ENCODE data around the gene CPNE4. TPM values are rescaled to one million over a fixed set of nuclear protein-coding genes. Genes with fewer than 3 reads are reported as not detected.

The CPNE4 gene
- total and polyA plus RNA-seq, 10 donors, result 0.03 to 3.1 (median 0.91) TPM; not detected in 2

DNA sequence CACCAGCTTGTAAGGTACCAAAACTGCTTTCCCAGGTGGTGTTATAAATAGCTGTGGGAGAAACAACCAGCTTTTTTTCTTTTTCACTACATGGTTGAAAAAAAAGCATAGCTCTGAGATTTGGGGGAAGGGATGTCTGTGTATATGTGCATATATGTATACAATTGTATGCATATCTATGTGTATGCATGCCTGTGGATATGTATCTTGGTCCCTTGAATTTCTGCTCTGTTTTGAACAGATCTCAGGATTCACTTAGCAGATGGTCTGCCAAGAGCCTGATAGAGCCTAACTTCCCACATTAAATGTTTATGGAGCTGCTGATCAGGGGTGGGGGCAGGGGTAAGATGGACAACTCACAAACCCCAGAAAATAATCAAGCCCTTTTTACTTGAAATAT is 39.0 kb upstream of the CPNE4 start:
- DNase-seq, result no peak
- intact Hi-C loops (cut with DNase I; ENCODE audit: low total_unique reads), result no loop called here

DNA sequence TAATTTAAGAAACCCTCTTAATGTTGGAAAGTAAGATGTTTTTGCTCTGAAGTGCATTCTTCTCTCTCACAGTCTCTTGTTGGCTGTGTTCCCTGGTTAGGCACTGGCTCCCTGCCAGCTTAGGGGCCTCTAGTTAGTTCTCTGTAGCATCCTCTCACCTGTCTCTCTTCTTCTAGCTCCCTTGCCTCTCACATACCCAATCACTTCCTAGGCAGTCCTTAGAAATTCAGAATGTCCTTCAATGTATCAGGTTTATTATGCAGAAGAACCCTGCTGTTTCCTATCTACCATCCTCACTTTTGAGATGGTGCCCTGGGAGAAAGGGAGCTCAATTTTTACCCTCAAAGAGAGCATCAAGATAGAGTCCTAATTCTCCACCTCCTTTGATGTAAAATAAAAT is 36.2 kb upstream of the CPNE4 start:
- no peaks in the 10 kb centered on the region for H3K9me3 ChIP-seq
- intact Hi-C loops (cut with DNase I; ENCODE audit: low total_unique reads), result no loop called here
- H3K4me3 ChIP-seq, result no peak overlapping the region
- H3K4me1 ChIP-seq, result no peaks in the 10 kb centered on the region
- no peak for DNase-seq
- H3K36me3 ChIP-seq, result no peaks in the 10 kb centered on the region
- TF ChIP-seq POLR2AphosphoS5 (IDR thresholded peaks at IDR 0.05) (no peak), POLR2A (IDR thresholded peaks at IDR 0.05) (no peak)
- TF ChIP-seq, protein P1, sequence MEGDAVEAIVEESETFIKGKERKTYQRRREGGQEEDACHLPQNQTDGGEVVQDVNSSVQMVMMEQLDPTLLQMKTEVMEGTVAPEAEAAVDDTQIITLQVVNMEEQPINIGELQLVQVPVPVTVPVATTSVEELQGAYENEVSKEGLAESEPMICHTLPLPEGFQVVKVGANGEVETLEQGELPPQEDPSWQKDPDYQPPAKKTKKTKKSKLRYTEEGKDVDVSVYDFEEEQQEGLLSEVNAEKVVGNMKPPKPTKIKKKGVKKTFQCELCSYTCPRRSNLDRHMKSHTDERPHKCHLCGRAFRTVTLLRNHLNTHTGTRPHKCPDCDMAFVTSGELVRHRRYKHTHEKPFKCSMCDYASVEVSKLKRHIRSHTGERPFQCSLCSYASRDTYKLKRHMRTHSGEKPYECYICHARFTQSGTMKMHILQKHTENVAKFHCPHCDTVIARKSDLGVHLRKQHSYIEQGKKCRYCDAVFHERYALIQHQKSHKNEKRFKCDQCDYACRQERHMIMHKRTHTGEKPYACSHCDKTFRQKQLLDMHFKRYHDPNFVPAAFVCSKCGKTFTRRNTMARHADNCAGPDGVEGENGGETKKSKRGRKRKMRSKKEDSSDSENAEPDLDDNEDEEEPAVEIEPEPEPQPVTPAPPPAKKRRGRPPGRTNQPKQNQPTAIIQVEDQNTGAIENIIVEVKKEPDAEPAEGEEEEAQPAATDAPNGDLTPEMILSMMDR (IDR thresholded peaks at IDR 0.05 in 8 of 11, conservative IDR thresholded peaks at IDR 0.05 in 3 of 11), result no peak
- no peak overlapping the region for H3K27ac ChIP-seq
- peaks cover 0 to 3% (median 0%) of the 10 kb centered on the region in 7 donors for H3K27me3 ChIP-seq (replicated peaks in 1 of 7)

More for the DNA sequence above, 39.0 kb upstream of the CPNE4 start:
- Histone ChIP-seq H3K4me1 (no peaks in the 10 kb centered on the region), H3K36me3 (no peaks in the 10 kb centered on the region), H3K4me3 (no peak overlapping the region), H3K27ac (no peak overlapping the region), H3K9me3 (no peaks in the 10 kb centered on the region), H3K27me3 (replicated peaks in 1 of 7) (no peaks in the 10 kb centered on the region)
- TF ChIP-seq POLR2A (IDR thresholded peaks at IDR 0.05) (no peak), POLR2AphosphoS5 (IDR thresholded peaks at IDR 0.05) (no peak)
- TF ChIP-seq, protein P1 (IDR thresholded peaks at IDR 0.05 in 8 of 11, conservative IDR thresholded peaks at IDR 0.05 in 3 of 11), result no peak

DNA sequence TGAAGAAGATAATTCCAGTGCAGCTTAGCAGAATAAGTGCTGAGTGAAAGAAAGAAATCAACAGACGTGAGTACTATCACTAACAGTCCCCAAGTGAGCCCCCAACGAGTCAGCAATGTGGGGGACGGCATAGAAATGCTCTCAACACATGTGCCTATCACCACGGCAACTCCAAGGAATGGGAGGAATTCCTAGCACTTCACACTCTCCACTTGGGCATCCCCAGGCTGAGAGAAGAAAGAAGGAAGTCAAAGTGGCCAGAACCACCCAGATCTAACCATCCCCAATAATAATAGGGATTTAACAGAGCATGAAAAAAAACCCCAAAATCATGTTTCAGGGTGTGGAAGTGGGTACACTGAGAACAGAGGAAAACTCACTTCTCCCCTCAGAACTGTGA is 29.3 kb upstream of the CPNE4 start:
- Histone ChIP-seq H3K9me3 (no peaks in the 10 kb centered on the region), H3K36me3 (no peaks in the 10 kb centered on the region), H3K27me3 (replicated peaks in 1 of 7) (peaks cover 0 to 3% (median 0%) of the 10 kb centered on the region in 7 donors), H3K27ac (no peak overlapping the region), H3K4me1 (no peaks in the 10 kb centered on the region), H3K4me3 (no peak overlapping the region)
- no peak for DNase-seq
- intact Hi-C loops (cut with DNase I; ENCODE audit: low total_unique reads), result no loop called here
- WGBS, 5 donors, result 13 to 32% (median 18%) methylated on average over 4 of the region's 4 CpGs
- no peak for TF ChIP-seq POLR2AphosphoS5 (IDR thresholded peaks at IDR 0.05)
- no peak for TF ChIP-seq POLR2A (IDR thresholded peaks at IDR 0.05)
- TF ChIP-seq, protein P1 (IDR thresholded peaks at IDR 0.05 in 8 of 11, conservative IDR thresholded peaks at IDR 0.05 in 3 of 11), result no peak

DNA sequence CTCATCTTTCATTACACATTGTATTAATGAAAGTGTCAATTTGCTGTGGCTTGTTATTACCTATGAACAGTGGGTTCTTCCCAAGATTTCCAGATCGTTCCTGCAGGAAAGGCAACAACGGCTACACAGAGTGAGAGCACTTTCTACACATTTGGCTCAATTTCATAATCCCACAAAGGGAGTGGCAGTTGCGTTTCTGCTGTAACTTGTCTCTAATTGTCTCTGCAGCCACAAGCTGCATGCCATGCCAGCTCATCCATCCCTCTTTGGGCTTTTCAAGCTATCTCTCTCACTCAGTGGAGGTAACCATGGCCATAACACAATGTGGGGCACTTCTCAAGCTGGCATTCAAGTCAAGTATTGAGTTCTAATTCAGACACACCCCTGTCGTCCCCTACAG is 27.7 kb upstream of the CPNE4 start:
- intact Hi-C loops (cut with DNase I; ENCODE audit: low total_unique reads), result no loop called here
- no peak overlapping the region for H3K4me3 ChIP-seq
- no peaks in the 10 kb centered on the region for H3K36me3 ChIP-seq
- no peaks in the 10 kb centered on the region for H3K27me3 ChIP-seq (replicated peaks in 1 of 7)
- DNase-seq, result no peak
- 77 to 89% (median 85%) methylated on average over 4 of the region's 4 CpGs for WGBS, 5 donors
- no peaks in the 10 kb centered on the region for H3K9me3 ChIP-seq
- no peak for TF ChIP-seq POLR2AphosphoS5 (IDR thresholded peaks at IDR 0.05)
- H3K27ac ChIP-seq, result no peak overlapping the region
- no peaks in the 10 kb centered on the region for H3K4me1 ChIP-seq

DNA sequence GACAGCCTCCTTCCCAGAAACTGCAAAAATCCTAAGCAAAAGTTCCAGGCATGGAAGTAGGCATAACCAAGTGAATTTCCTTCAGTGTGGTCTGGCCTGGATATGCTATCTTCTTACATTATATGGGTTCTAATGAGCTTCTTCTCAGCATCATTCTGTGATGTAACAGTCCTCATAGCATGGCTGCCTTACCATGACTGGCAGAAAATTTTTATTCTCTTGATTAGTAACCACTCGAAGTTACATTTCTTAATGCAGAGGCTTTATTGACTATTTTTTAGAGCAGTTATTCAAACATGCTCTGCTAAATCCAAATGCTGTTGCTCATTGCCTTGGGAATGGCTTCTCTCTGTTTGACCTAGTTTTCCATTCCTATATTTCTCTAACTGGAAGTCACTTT is 21.1 kb upstream of the CPNE4 start:
- Histone ChIP-seq H3K27me3 (replicated peaks in 1 of 7) (peaks cover 0 to 8% (median 0%) of the 10 kb centered on the region in 7 donors), H3K9me3 (peaks cover 0 to 3% (median 0%) of the 10 kb centered on the region in 8 donors), H3K4me3 (no peak overlapping the region), H3K27ac (no peak overlapping the region), H3K4me1 (no peaks in the 10 kb centered on the region), H3K36me3 (no peaks in the 10 kb centered on the region)
- 73 to 88% (median 85%) methylated on average over 1 of the region's 1 CpG for WGBS, 5 donors
- DNase-seq, result no peak
- intact Hi-C loops (cut with DNase I; ENCODE audit: low total_unique reads), result no loop called here
- TF ChIP-seq, protein P1 (IDR thresholded peaks at IDR 0.05 in 8 of 11, conservative IDR thresholded peaks at IDR 0.05 in 3 of 11), result no peak
- no peak for TF ChIP-seq POLR2AphosphoS5 (IDR thresholded peaks at IDR 0.05)
- TF ChIP-seq POLR2A (IDR thresholded peaks at IDR 0.05), result no peak
